GM19043 (cell line): ENCODE measurements around the gene MMS19.

Experiments
- ATAC-seq: cut with Tn5 transposase; IDR thresholded peaks from one replicate; pipeline ENCODE4 v1.9.1; 2021; ENCODE audit warnings: low read depth; ENCODE audit not compliant: unreplicated experiment

The MMS19 gene, protein sequence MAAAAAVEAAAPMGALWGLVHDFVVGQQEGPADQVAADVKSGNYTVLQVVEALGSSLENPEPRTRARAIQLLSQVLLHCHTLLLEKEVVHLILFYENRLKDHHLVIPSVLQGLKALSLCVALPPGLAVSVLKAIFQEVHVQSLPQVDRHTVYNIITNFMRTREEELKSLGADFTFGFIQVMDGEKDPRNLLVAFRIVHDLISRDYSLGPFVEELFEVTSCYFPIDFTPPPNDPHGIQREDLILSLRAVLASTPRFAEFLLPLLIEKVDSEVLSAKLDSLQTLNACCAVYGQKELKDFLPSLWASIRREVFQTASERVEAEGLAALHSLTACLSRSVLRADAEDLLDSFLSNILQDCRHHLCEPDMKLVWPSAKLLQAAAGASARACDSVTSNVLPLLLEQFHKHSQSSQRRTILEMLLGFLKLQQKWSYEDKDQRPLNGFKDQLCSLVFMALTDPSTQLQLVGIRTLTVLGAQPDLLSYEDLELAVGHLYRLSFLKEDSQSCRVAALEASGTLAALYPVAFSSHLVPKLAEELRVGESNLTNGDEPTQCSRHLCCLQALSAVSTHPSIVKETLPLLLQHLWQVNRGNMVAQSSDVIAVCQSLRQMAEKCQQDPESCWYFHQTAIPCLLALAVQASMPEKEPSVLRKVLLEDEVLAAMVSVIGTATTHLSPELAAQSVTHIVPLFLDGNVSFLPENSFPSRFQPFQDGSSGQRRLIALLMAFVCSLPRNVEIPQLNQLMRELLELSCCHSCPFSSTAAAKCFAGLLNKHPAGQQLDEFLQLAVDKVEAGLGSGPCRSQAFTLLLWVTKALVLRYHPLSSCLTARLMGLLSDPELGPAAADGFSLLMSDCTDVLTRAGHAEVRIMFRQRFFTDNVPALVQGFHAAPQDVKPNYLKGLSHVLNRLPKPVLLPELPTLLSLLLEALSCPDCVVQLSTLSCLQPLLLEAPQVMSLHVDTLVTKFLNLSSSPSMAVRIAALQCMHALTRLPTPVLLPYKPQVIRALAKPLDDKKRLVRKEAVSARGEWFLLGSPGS

DNA sequence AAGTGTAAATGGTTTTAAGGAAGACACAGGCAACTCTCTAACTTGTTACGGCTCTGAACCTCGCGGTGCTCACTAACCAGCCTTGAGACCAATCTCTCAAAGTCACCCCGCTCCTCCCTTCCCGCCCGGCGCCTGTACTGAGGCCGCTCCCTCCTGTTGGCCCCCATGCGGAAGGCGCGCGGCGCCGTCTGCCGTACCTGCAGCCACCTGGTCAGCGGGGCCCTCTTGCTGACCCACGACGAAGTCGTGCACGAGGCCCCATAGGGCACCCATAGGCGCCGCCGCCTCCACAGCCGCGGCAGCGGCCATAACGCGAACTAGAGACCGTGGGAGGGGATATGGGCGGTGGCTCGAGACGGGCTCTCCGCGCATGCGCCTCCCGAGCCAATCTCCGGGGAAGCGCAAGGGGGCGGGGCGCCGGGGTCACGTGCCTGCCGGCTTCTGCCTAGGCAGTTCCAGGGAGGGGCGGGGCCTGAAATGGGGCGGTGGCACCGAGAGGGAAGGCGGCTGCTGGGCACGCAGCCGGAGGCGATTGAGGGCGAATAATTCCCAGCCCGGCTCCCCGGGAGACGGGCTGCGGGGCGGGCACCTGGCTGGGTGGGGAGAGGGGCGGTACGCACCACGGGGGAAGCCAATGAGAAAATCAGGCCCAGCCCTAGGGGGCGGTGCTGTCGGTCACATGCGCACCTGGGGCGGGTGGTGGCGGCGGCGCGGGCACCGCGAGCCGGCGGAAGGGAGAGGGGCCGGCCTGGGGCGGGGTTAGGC, at the start of gene MMS19:
TSS of gene MMS19 (minus strand) at position 347 of the 765 bp plus-strand sequence. CDS start at position 309, 38 bp downstream.
- ATAC-seq: peak; percentile 90

DNA sequence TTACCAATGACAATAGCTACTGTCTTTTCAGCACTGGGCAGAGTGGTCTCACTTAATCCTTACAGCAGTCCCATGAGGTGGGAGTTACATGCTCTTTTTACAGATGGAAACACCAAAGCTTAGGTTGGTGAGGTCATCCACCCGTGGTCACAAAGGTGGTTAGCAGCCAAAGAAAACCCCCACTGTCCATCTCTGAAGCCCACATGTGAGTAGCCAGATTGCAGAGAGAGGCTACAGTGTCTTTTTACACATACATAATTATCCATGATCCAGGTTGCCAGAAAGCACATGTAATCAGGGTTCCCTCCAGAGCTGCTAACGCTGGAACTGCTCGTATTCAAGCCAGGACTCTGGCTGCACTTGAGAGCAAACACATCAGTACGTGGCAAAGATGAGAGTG, 49.7 kb upstream of the MMS19 start:
- ATAC-seq: no peak

DNA sequence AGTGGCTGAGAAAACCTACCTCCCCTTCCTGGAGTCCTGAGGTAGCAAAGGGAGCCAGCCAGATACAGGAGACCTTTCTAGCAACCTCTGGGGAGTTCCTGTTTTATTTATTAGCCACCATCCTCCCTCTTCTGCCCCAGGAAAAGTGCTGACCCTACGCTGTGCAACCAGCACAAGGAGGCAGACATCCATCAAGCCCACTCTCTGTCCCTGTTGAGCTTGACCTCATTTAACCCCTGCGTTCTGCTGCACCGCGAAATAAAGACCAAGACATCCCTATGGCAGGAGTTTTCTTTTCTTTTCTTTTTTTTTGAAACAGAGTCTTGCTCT, 49.0 kb upstream of the MMS19 start:
- no peak for ATAC-seq

DNA sequence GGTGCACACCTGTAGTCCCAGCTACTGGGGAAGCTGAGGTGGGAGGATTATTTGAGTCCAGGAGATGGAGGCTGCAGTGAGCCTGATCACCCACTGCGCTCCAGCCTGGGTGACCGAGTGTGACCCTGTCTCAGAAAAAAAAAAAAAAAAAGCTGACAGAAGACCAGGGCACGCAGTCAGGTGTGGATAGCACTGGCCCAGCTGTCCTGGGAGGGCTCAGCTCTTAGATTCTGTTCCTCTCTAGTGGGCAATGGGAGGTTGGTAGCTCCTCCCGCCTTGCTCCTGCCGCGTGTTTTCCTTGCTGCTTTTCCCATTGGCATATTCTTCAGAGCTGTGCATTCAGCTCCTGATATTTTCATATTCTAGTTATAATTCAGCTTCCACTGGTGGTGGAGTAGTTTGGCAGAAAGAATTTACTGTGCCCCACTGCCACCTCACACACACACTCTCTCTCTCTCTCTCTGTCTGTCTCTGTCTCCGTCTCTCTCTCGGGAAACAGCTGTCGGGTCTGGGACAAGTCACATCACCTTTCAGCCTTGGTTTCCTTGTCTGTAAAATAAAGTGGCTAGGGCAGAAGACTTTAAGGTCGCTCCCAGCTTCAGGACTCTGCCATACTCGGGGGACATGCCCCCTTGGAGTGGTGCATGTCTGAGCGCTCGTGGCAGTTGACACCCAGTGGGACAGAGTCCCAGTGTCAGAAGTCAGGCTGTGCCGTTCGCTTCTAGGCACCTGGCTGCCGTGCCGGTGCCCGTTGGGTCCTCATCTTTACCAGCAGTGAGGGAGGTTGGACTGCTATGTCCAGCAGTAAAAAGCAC, 48.4 kb upstream of the MMS19 start:
- ATAC-seq: no peak

DNA sequence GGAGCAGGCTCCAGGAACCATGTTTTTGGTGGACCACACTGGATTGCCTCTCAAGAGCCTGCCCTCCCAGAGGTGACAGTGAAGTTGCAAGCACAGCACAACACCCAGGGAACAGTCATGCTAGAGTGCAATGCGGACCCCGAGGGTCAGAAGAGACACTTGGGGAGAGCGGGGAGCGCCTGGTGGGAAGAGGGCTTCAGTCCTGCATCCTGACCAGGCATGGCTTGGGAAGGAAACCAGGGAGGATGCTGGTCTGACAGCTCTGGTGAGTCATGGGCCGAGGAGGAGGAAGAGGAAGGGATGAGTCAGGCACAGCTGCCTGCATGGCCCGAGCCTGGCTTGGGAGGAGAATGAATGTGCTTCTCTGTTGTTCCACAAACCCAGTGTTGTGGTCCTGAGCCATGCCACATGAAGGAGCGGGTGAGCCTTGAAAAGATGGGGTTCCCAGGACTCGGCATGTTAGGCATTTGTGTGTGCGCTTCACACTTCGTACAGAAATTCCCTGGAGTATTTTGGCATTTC, 44.9 kb upstream of the MMS19 start:
- ATAC-seq: no peak

DNA sequence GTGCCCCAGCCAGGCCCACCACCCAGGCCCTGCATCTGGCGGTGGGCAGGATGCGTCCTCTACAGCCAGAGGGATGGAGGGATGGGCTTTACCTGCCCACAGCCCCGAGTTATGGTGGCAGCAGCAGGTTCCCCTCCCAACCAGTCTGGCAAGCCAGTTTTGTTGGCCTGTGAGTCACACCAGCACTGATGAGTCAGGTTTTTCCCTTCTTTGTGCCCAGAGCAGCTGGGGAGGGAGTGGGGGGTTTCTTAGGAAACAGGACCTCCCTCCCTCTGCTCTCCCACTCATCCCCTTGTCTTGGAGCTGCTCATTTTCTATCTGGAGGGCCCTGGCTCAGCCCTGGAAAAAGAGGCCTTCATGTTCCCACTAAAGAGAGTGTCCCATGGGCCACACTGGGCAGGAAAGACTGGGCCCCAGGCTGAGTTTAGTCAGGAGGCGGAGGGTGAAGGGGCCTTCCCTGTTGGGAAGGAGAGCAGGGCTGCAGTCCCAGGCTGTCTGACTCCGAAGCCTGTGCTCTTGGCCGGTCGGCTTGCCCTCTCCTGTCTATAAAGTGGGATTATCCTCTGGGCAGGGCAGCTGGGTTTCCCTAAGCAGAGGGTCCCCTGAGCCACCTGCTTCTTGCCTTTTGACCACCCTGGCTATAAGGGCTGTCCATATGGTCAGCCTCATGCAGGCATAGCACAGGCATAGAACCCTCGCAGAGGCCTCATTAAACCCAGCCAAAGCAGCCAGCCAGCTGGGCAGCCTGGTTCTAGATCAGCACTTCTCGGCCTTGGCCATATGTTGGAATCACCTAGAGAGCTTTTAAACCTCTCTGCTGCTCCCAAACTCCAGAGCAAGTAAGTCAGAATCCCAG, 44.2 kb upstream of the MMS19 start:
- ATAC-seq: no peak

DNA sequence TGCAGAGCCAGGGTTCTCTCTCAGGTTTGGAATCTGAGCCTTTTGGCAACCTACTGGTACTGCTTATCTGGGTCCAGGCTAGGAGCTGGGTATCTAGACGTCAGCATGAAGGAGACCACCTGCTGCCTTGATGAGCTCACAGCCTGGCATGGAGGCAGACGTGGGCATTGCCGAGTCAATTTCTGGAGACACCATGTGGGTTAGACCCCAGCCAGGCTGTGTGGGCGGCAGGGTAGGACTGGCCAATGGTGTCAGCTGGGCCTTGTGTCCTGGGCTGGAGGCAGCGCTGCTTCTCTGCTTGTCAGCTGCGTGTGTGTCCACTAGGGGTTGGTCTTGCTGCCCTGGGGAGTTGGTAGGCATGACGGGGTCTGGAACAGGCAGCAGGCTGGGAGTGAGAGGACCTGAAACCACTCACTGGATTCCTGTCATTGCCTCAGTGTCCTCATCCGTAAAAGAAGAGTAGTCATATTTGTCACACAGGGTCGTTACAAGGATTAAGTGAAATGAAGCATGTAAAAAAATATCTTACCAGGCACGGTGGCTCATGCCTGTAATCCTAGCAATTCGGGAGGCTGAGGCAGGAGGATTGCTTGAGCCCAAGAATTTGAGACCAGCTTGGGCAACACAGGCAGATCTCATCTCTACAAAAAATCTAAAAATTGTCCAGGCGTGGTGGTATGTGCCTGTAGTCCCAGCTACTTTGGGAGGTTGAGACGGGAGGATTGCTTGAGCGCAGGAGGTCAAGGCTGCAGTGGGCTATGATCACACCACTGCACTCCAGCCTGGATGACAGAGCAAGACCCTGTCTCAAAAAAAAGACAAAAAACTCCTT, 42.7 kb upstream of the MMS19 start:
- ATAC-seq: no peak

DNA sequence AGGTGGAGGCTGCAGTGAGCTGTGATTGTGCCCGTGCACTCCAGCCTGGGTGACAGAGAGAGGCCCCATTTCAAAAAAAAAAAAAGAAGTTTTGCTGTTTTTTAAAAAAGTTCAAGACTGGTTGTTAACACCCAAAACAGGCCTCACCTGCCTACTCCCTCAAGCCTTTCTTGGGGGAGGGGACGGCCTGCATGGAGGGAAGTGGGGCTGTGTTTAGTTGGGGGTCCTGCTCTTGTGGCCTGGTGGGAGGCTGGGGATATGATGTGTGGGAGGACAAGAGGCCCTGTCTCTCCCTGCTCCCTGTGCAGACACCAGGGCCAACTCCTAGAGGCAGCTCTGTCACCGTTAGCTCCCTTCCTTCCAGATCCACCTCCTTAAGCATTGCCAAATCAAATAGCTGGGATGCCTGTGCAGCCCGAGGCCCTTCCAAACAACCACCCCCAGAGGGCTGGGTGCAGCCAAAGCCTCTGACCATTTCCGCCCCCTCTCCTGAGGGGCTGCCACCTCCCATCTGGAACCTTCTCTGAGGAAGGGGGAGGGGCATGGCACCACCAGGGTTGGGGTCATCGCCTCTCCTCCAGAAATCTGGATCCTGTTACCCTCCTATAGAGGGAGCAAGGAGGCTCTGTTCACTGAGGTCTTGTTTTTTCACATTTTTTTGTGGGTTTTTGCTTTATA, 41.4 kb upstream of the MMS19 start:
- ATAC-seq: no peak

DNA sequence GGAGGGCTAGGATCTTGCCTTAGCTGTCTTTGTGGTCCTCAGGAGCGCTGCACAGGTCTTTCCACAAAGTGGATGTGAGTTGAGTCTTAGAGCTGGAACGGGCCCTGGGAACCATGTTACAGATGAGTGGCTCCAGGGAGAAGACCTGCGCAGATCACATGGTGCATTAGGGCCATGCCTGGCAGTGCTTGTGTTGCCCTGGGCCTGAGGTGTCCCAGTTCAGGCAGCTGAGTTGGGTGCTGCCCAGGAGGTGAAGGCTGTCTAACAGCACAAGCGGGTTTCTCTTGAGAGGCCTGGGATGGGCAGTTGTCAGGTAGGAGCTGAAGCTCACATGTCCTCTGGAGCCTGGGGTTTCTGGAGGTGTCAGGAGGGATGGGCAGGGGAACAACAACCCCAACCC, 40.6 kb upstream of the MMS19 start:
- no peak for ATAC-seq

DNA sequence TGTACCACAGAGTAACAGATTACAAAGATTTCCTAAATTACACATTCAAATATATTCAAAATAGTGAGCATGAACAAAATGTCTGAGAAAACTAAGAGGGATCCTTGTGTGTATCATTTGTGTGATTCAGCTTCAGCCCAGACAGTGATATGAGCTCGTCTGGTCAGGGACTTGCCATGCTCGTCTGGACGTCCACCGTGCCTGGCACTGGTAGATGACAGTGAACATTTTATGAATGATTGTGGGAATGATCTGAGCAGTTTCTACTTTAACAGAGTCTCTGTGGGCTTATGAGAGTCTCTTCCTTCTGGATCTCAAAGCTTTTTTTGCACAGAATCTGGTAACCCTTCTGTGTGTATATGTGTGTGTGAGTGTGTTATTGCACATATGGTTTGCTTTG, 40.2 kb upstream of the MMS19 start:
- ATAC-seq: no peak

DNA sequence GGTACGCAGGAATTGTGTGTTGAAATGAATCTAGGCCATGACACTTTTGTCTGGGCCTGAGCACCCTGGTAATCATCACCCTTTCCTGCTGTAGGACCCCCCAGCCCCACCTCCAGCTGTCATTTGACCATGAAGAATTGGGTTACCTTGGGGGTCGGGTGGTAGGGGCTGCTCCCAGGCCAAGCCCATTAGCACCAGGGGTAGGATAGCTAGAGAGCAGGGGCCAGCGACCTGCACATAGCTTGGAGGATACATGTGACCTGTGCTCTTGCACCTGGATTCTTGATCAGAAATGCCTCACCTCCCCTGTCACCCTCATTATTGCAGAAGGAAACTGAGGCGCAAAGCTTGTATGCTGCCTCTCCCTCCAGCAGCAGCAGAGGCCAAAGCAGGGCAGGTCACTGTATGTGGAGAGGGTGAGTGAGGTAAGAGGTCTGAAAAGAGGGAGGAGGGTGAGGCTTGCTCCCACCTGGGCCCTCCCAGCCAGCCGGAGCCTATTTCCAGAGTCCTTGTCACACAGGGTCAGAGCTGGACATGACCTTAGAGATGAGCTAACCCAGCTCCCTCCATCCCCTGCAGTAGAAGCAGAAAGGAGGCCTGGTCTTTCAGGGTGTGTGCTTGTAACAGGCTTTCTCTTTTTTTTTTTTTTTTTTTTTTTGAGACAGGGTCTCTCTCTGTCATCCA, 39.1 kb upstream of the MMS19 start:
- no peak for ATAC-seq

DNA sequence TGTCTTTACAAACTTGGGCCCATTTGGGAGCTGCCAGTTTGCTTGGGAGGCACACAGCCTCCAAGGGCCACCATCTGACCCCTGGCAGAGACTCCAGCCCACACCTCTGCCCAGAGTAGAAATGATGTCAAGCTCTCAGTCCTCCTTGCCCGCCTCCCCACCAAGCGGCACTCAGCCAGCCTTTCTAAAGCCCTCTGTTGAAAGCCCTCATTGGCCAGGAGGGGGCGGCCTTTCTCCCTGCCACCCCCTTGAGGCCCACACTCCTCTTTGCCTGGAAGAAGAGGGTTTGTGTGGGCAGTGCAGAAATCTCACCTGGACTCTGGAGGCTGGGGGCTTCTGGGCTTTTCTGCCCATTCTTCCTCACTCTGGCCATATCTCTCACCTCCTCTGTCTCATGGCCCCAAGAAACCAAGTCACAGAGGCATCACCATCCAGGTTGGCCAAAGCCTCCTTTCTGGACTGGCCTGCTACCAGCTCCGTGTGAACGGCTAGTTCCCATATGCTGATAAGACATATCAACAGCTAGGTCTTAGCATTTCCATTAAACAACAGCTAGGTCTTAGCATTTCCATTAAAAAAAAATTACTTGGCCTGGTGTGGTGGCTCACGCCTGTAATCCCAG, 36.6 kb upstream of the MMS19 start:
- no peak for ATAC-seq

DNA sequence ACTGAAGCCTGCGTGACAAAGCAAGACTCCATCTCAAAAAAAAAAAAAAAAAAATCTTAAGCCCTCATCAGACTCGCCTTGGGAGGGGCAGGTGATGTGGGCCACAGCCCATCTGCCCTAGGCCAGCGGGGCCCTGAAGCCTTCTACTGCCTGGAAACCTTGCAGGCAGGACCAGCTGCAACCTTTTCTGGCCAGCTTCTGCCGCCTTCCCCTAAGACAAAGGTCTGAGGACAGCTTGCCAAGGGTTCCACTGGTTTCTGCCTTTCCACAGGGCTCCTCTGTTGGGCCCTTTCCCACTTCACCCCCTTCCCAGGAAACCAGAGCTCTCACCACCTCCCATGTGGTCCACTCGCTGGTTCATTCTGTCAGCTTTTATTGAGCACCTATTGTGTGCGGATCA, 35.7 kb upstream of the MMS19 start:
- no peak for ATAC-seq

DNA sequence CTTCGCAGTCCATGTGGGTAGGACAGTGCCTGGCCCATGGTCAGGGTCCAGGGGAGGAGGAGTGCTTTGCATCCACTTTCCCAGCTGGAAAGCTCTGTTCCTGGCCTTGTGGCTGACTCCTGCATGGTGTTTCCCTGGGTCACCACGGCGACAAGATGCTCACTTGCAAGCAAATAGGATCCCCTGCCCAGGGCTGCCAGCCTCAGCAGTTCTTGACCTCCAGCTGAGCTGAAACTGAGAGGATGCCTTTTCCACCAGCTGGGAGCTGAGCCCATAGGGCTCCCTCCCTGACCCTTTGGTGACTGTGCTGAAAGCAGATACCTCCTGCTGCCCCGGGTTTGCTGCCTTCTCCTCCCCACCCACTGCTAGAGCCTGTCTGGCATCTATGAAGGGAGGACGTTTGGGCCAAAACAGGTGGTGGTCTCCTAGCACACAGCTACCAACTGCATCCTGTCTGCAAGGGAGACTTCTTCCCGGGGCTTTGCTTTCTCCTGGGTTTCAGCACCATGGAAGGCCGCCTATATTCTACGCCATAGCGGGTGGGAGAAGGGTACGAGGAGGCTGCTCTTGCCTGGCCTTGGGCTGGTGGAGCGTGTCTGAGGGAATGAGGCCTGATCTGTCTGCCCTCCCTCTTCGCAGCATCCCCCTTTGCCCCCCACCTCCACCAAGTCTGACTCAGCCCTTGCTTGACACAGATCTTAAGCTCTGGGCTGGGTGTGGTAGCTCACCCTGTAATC, 34.9 kb upstream of the MMS19 start:
- ATAC-seq: no peak

DNA sequence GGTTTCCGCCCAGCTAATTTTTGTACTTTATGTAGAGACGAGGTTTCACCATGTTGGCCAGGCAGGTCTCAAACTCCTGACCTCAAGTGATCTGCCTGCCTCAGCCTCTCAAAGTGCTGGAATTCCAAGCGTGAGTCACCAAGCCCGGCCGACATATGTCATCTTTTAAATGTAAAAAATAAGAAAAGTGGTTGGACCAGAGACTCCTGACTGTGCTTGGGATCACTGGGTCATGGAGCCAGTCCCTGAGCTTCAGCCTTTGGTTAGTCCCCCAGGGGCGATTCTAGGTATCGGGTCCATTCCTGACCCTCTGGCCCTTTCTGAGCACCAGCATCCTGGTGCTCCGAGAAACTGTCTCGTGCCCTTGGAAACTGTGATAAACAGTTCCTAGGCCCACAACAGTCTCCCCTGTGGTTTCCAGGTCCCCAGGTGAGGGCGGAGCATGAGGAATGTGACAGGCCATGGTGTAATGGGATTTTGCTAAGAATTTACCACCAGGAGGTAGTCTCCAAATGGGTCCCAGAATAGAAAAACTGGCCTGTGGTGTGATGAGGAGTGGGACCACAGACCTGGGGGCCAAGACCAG, 33.3 kb upstream of the MMS19 start:
- ATAC-seq: no peak
